ENCODE results near the gene GUCY1A1.

The GUCY1A1 gene

DNA sequence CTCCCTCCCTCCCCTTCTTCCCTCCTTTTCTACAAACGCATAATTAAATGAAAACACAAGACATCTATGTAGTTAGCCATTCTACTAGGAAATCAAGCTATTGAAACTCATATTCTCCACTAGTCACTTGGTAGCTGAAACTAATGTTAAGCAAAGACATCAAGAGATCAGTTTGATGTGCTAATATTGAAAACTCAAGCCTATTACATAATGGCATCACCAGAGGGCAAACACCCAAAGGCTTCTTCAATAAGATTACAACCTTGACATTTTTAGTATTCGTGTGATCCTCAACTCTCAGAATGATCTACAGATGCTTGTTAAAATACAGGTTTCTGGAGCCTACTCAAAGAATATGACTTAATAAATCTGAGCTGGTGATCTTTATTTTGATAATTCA, 6.2 kb upstream of the GUCY1A1 start:
- no peak for DNase-seq (ENCODE audit: extremely low read depth, insufficient read length)
- TF ChIP-seq, protein P1, sequence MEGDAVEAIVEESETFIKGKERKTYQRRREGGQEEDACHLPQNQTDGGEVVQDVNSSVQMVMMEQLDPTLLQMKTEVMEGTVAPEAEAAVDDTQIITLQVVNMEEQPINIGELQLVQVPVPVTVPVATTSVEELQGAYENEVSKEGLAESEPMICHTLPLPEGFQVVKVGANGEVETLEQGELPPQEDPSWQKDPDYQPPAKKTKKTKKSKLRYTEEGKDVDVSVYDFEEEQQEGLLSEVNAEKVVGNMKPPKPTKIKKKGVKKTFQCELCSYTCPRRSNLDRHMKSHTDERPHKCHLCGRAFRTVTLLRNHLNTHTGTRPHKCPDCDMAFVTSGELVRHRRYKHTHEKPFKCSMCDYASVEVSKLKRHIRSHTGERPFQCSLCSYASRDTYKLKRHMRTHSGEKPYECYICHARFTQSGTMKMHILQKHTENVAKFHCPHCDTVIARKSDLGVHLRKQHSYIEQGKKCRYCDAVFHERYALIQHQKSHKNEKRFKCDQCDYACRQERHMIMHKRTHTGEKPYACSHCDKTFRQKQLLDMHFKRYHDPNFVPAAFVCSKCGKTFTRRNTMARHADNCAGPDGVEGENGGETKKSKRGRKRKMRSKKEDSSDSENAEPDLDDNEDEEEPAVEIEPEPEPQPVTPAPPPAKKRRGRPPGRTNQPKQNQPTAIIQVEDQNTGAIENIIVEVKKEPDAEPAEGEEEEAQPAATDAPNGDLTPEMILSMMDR (IDR thresholded peaks at IDR 0.05; ENCODE audit: insufficient read depth, low read length, poor library complexity, severe bottlenecking) = no peak
- Histone ChIP-seq H3K36me3 (ENCODE audit: control insufficient read depth, insufficient read depth, low read length) (no peaks in the 10 kb centered on the region), H3K4me3 (replicated peaks; ENCODE audit: low read depth, low read length) (no peak overlapping the region), H3K27me3 (replicated peaks; ENCODE audit: control insufficient read depth, insufficient read depth, low read length) (no peaks in the 10 kb centered on the region; the same call in 1 of the 2 replicates)

DNA sequence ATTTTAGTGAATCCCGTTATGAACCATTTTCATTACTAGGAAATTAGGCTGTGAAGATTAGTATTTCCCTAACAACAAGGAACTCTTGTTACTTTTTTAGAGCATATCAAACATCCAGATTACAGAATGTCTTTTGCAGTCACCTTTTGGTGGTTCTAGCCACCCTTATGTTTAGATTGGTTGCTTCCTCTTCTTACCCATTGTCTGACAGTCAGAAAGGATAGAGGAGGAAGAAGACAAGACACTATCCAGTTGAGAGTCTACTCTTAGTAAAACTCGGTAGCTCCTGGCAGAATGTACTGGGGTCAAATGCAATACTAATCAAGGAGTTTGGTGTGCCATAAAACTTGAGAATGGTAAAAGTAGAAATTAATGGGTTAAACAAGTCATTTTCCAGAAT, 1.6 kb upstream of the GUCY1A1 start:
- DNase-seq (ENCODE audit: extremely low read depth, insufficient read length) = no peak
- Histone ChIP-seq H3K27me3 (replicated peaks; ENCODE audit: control insufficient read depth, insufficient read depth, low read length) (no peaks in the 10 kb centered on the region; the same call in 1 of the 2 replicates), H3K36me3 (ENCODE audit: control insufficient read depth, insufficient read depth, low read length) (no peaks in the 10 kb centered on the region), H3K4me3 (replicated peaks; ENCODE audit: low read depth, low read length) (no peak overlapping the region)
- TF ChIP-seq, protein P1 (IDR thresholded peaks at IDR 0.05; ENCODE audit: insufficient read depth, low read length, poor library complexity, severe bottlenecking) = no peak

DNA sequence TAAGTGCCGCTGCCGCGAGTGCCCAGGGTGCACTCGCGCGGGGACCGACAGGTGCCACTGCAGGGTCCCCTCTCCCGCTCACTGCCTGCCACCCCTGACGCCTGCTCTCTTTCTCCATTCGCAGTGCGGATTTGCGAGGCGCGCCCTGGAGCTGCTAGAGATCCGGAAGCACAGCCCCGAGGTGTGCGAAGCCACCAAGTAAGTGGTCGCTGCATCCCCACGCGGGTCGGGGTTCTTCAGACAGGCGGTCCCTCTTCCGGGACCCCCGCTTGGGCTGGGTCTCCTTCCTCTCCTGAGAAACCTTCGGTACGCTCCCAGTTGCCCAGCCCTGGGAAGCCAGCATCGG, 547 bp downstream of the GUCY1A1 start:
- no peaks in the 10 kb centered on the region; the same call in 1 of the 2 replicates for H3K27me3 ChIP-seq (replicated peaks; ENCODE audit: control insufficient read depth, insufficient read depth, low read length)
- TF ChIP-seq, protein P1 (IDR thresholded peaks at IDR 0.05; ENCODE audit: insufficient read depth, low read length, poor library complexity, severe bottlenecking) = no peak
- peak overlapping the region; percentile 63 for H3K4me3 ChIP-seq (replicated peaks; ENCODE audit: low read depth, low read length)
- peak; percentile 77 for DNase-seq (ENCODE audit: extremely low read depth, insufficient read length)
- H3K36me3 ChIP-seq (ENCODE audit: control insufficient read depth, insufficient read depth, low read length) = no peaks in the 10 kb centered on the region

DNA sequence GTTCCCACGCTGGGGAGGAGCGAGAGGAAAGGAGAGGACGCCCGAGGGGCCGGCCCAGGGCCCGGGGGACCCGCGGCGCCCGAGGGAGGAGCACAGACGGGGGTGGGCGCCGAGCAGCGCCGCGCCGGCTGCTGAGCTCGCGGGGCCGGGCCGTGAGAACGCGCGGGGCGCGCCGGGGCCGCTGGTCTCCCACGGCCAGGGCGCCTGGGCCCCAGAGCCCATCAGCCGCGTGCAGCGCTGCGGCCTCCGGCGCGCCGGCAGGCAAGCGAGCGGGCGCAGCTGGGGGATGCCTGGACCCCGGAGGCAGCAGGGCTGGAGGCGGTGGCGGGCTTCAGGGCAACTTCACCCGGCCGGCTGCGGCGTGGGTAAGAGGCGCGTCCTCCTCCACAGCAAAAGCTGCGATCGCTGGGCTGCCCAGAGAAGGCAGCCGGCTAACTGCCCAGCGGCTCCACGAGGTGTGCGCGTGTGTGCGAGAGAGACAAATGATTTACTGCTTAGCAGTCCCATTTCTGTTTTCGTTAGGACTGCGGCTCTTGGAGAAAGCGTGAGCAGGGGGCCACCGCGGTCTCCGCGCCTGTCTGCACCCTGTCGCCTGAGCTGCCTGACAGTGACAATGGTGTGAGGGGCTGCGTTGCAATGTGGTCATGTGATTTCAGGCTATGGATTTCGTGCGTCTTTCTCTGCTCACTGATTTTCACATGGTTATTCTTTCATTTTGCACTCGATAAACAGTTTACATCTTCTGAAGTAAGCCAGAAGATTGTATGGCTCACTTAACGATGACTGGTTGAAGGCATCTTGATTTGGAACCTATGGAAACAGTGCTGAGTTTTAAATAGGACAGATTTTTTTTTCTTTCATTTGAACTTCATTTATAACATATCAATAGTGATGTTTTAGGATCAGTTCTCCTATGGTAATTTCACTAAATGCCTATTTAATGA, 1.2 kb downstream of the GUCY1A1 start:
- DNase-seq (ENCODE audit: extremely low read depth, insufficient read length) = peak; percentile 71
- H3K4me3 ChIP-seq (replicated peaks; ENCODE audit: low read depth, low read length) = peak overlapping the region; percentile 63
- TF ChIP-seq, protein P1 (IDR thresholded peaks at IDR 0.05; ENCODE audit: insufficient read depth, low read length, poor library complexity, severe bottlenecking) = no peak
- no peaks in the 10 kb centered on the region; the same call in 1 of the 2 replicates for H3K27me3 ChIP-seq (replicated peaks; ENCODE audit: control insufficient read depth, insufficient read depth, low read length)
- no peaks in the 10 kb centered on the region for H3K36me3 ChIP-seq (ENCODE audit: control insufficient read depth, insufficient read depth, low read length)

DNA sequence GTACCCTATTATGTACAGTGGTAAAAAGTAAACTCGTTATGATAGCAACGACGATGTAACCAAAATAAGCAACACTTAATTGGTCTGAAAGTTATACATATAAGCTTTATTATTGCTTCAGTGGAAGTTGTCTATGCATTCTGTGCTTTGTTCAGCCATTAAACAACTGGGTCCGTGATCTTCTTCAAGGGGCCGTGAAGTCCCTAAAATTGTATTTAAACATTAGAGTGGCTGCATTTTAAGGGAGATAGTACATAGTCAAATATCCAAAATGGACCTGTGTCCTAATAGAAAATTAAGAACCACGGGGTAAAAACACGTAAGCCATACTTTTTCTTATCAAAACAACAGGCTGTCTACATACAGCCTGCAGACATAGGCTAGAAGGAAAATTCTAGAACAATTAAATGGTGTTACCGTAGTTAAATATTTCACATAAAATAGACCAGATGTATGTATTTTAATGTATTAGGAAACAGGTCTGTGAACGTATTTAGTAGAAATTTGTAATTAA, 2.1 kb downstream of the GUCY1A1 start:
- Histone ChIP-seq H3K36me3 (ENCODE audit: control insufficient read depth, insufficient read depth, low read length) (no peaks in the 10 kb centered on the region), H3K4me3 (replicated peaks; ENCODE audit: low read depth, low read length) (peak overlapping the region; percentile 63), H3K27me3 (replicated peaks; ENCODE audit: control insufficient read depth, insufficient read depth, low read length) (no peaks in the 10 kb centered on the region; the same call in 1 of the 2 replicates)
- DNase-seq (ENCODE audit: extremely low read depth, insufficient read length) = no peak
- TF ChIP-seq, protein P1 (IDR thresholded peaks at IDR 0.05; ENCODE audit: insufficient read depth, low read length, poor library complexity, severe bottlenecking) = no peak

Data from GM06990 (cell line).